Activated T-cell treated with anti-CD3 and anti-CD28 coated beads, Interleukin-2, amount 50 U/mL, for 1 hour (primary cell): ENCODE results near the gene PKP2.
"Not testable (repeated sequence)": the region's sequence is repeated elsewhere in the genome, so short reads cannot be mapped to it uniquely, and the experiment has no call there.

ENCODE experiments used
- DNase-seq: peaks from one replicate; pipeline ENCODE4 v3.0.0-alpha.2; 2020

Gene PKP2

DNA sequence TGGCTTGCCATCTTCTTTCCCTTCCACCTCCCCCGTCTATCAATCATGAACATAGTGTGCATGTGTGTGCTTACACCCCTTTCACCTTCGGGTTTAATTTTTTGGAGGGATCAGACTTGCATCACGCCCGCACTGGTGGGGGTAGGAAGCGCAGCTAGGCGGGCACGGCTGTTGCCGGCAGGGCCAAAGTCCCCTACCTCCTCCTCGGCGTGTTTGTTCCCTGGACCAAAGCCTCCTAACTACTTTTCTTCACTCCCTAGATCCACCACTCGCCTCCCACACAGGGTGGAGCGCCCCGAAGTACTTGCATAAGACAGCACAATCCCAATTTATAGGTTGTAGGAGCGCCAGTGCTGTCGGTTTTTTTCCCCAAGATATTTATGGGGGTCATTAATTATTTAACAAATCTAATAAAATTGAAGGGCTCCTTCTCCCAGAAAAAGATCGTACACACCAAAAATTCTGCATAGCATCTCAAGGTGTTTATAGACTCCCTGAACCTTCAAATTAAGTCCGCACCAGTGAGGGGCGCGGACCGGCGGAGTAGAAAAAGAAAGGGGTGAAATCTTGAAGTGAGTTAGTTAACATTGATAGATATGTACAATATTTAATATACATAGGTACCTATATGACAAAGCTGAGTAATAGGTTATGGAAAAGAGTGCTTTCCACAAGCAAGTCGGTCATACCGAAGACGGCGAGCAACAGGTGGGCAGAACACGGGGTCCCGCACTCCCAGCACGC lies 717 bp downstream of the PKP2 start:
- no peak for DNase-seq

DNA sequence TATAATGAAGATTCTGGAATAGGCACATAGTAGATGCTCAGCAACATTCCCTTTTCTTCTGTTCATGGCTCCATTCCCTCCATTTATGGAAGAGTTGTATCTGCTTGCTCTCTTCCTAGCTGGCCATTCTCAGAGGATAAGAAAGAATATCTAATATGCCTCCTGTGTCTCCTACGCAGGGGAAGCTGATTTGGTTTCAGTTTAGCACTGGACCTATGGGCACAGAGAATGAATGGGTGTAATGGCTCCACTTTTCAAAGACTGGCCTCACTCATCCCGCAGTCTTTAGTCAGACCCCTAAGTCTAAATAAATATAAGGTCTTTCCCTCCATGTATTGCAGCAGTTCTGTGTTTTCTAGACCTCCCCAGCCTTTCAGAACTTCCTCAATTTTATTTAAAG lies 2.0 kb downstream of the PKP2 start:
- DNase-seq = no peak

DNA sequence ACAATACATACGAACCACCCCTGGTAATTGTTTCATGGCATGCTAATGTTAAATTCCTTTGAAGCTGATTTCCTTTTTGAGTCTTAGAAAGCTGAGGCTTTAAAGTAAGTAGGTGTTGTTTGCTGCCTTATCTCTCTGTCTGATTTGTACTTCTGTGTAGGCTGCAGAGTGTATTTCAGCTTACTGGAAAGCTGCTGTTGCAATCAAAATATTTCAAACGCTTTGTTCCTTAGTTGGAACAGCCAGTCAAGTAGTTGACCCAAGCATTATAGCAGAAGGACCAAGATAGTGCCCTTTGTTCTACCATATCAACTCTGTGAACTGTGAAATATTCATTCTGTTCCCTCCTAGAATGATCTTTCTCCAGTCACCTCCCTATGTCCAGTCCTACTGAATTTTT lies 3.1 kb downstream of the PKP2 start:
- DNase-seq = no peak

DNA sequence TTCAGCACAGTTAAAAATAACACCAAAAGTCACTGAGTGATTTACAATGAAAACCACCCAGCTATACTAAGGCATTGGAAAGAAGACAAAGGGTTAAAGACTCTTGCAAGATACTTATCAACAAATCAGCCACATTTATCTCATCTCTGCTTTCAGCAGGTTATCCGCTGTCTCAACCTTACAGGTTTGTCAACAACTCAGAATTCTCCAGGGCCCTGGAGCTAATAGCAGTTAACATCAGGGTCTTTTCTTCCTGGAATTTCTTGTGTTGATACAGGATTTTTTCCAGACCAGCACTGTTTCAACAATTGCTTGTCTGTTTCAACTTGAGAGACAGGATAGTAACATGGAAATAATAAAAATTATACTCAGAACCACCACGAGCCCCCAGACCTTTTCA lies 3.5 kb downstream of the PKP2 start:
- DNase-seq = no peak

DNA sequence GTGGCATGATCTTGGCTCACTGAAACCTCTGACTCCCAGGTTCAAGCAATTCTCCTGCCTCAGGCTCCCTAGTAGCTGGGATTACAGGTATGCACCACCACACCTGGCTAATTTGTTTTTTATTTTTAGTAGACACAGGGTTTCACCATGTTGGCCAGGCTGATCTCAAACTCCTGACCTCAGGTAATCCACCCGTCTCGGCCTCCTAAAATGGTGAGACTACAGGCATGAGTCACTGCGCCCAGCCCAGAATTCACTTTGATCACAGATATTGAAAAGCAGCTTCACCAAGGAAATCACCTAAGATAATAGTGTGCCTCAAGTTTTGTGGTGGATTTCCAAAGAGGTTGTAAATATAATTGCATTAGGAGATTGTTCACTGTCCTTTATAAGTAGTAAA lies 4.2 kb downstream of the PKP2 start:
- not testable (repeated sequence) for DNase-seq

DNA sequence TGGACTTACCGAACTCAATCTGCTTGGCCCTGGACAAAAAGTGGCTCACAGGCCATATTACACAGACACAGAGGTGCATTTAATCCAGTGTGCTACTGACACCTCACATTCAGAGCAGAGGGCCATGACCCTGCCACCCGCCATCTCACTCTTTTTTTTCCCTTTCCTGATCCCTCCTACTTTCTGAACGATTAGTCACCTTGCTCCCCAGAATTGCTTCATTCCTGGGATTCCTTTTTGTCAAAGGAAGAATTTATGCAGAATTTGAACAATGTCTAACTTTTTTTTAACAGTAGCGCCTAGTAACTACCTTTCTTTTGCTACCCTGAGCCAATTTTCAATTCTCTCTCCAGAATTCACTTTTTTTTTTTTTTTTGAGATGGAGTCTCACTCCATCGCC lies 4.6 kb downstream of the PKP2 start:
- DNase-seq = no peak

DNA sequence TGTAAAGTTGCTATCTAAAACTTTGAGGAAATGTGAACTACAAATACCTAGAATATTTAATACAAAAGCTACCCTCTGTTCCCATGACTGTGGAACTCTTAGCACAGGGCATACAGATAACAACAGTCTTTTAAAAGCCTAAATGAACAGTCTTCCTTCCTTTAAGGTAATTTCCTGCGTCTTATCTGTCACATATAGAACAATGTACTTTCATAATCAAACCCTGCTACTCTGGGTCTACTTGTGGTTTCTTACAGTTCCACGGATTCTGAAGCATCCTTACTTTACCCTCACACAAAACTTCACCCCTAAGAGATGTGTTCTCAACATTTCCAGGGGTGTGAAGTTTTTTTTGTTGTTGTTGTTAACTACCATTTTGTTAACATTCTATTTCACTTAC lies 5.1 kb downstream of the PKP2 start:
- no peak for DNase-seq

DNA sequence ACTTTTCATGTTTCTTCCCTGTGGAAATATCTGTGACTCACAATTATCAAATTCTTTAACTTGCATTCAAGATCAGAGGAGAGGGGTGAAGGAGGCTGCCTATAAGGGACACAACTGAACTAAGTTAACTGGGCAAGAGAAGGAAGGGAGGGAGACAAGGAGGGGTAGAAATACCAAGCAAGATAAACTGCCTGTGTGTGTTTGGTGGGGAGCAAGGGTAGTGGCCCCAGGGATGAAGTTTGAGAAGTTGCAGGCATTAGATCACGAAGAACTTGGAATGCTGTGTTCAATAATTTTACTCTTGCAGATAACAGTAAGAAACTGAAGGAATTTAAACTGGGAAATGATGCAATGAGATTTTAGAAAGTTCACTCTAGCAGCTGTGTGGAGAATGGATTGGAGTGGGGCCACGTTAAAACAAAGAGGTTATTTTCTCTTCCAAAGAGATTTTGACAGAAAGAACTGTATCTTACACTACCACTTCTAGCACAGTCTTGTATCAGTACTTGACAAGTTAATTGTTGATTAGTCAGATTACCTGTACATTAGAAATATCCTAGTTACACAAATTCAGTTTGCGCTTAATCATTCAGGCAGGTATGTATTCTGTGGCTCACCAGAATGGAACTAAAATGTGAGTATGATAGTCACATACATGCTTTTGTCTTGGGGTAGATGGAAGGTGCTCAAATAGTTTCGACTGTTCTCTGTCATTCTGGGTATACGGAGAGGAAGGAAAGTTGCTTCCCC lies 7.4 kb downstream of the PKP2 start:
- DNase-seq = no peak

DNA sequence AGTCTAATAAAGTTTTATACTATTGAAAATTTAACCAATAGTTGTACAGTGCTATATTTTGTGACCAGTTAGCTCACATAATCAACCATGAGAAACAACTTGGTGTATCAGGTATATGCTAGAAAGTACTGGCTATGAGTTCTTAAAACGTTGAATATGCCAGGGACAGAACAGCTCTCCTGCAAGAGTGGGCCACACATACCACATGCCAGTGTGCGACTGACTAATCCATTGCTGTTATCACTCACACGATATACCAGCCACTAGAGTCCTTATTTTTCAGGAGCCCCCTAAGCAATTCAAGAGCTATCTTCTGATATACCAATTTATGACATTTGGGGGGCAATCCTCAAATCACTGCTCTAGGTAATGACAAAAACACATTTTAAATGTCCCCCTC lies 9.5 kb downstream of the PKP2 start:
- no peak for DNase-seq

DNA sequence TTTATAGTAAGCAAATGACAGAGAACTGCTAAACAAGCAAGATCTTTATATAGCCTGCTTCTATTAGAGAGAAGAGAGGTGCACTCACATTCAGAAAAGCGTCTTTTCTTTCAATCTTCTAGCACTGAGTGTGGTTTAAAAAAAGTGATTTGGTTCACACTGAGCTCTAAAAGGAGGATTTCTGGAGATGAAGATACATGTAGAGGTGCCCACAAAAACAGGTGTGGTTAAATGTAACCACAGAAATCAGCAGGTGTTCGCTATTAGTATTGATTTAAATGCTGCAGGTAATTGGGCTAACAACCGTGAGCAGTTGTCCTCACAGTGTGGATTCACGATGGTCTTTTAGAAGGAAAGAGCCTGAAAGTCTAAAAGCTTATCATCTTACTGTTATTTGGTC lies 10.7 kb downstream of the PKP2 start:
- no peak for DNase-seq

DNA sequence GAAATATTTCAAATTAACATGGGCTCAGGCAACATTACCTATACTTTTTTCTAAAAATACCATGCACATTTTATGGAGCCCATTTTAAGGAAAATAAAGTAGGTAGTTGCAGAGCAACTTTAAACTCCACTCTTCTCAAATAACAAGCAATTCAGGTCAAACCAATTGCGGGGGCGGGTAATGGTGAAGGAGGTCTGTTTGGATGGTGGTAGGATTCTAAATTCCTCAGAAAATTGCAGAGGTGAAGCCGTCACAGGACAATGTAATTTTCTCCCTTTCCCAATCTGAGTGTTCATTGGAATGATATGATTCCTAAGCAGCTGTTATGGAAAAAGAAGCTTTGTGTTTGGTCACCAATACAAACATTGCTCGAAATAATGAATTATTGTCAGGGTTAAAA lies 11.6 kb downstream of the PKP2 start:
- no peak for DNase-seq

DNA sequence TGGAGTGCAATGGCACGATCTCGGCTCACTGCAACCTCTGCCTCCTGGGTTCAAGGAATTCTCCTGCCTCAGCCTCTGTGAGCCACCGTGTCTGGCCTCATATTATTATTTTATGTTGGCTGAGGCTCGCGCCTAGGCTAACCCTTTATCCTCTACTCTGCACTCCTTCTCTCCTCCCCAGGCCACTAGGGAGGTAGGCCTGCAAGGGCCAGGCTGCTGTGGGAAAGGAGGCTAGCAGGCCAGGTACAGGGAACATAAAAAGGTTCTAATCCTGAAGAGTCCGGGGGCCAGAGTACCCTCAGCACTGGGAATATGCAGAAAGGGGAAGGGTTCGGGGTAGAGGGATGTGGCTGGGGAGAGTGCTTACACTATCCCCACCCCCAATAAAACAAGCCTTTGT lies 14.9 kb downstream of the PKP2 start:
- no peak for DNase-seq

DNA sequence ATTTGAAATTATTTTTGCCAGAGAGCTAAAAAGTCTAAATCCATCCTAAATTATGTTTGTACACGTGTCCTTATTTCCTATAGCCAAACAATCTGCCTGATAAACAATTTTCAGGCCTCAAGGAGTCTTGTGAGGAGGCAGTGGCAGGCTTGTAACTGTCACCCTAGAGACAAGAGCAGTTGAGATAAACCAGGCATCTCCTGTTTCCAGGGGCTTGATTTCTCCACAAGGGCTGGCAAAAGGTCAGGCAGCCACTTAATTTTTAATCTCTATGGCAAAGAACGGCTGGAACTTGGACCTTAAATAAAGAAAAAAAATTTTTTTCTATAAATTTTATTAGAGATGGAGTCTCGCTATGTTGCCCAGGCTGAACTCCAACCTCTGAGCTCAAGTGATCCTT lies 15.5 kb downstream of the PKP2 start:
- DNase-seq = no peak

DNA sequence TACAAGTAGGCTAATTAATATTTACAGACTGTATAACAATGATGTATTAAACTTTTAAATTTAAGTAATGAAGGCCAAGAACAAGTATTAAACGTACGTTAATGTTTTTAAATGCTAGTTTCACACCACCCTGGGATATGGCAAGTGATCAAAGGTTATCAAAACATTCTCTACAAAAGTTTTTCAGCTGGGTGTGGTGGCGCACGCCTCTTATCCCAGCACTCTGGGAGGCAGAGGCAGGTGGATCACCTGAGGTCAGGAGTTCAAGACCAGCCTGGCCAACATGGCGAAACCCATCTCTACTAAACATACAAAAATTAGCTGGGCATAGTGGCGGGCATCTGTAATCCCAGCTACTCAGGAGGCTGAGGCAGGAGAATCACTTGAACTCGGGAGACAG lies 17.5 kb downstream of the PKP2 start:
- DNase-seq = not testable (repeated sequence)

DNA sequence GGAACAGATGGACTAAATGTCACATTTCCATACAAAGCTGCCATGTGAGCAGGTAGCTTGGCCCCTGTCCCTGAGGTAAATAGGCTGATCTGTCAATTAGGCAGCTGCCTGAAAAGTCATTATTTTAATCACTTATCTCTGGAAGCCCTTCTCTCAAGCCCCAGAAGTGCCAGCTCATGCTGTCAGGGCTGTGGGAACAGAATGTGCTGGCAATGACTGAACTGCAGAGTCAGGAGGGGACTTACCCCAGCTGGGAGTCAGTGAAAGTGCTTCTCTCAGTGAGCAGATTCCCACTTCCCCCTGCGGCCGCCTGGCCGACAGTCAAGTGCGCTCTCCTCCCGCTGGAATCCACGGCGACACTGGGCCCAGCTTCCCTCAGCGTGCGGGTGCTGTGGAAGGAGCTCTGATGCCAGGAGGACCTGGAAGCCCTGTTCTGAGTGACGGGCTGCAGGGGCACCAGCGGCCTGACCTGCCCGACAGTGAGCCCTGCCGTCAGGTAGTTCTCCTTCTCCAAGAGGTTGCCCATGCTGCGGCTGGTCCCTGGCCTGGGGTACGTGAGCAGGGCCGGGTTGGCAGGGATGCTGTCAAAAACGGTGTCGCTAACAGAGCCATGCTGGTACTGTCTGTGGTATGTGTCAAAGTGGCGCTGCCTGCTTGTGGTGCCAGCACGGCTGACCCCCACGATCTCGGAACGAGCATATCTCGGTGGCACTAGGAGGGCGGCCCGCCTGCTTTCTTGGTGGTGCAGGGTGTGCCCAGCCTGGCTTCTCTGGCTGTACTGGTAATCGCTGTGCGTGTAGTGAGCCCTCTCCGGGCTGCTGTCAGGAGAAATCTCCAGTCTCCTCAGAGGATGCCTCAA lies 18.7 kb downstream of the PKP2 start:
- no peak for DNase-seq

DNA sequence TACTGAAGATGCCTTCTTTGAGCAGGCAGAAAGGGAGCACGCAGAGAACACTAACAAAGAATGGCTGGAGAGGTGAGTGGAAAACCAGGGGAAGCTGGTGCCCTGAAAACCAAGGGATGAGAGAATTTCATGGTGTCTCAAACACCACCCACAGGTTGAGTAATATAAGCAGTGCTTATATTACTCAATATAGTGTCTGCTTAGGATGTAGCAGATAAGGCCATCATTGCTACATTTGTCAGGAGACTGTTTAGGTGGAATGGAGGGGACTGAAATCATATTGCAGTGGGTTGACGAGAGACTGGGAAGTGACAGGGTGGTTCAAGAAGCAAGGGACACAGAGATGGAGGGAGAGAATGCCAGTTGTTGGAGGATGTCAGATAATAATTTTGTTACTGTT lies 20.6 kb downstream of the PKP2 start:
- DNase-seq = no peak

DNA sequence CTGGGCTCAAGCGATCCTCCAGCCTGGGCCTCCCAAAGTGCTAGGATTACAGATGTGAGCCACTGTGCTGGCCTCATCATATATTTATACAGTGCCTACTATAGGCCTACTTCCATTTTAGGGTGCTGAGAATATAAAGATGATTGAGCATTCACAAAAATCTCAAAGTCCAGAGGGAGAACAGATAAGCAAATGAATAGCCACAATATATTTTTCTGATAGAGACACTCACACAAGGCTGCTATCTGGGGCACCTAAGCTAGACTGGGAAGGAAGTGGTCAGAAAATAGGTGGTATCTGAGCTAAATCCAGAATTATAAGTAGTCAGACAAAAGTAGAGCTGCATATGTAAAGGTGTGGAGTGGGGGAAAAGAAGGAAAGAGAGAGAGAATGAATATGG lies 21.6 kb downstream of the PKP2 start:
- no peak for DNase-seq

DNA sequence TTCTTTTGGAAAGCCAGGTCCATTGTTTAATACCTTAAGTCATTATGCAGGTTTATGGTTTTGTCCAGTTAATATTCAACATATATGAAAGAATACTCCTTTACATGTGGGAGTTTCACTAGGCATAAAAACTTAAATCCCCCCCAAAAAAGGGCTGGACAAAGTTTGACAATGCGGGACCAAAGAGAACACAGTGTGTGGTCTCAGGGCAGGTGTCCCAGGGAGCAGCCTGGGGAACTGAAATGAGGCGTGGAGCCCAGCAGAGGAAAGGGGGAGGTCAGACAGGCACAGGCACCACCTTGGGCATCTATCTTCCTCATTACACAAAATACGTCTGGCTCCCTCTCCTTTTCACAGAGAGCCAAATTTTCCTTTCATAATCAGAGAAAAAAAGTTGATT lies 22.5 kb downstream of the PKP2 start:
- no peak for DNase-seq

DNA sequence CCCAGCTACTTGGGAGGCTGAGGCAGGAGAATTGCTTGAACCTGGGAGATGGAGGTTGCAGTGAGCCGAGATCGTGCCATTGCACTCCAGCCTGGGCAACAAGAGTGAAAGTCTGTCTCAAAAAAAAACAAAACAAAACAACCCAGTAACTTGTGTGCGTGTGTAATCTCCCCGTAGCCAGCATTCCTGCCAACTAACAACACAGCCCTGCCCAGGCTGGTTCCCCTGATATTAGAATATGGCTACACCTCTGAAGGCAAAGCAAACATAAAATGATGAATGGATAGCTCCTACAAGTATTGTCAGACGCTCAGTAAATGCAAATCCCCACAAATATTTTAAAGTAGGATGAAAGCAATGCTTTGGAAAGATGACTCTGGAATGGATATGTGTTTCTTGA lies 24.2 kb downstream of the PKP2 start:
- not testable (repeated sequence) for DNase-seq

DNA sequence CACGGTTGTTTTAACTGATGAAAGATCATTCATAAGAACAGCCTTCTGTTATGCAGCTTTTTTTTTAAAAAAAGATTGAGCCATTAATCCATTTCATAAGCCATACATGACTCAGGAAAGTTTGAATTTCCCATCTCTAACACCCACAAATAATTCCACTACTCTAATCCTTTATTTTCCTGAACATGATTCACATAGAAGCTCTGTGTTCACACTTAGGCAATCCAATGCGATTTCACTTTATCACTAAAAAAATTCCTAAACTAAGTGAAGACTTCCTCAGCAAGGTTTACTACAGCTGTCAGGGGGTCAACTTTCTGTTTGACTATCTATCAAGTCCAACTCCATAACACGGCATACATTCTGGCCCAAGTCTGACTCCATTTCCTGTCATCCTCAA lies 25.9 kb downstream of the PKP2 start:
- no peak for DNase-seq

DNA sequence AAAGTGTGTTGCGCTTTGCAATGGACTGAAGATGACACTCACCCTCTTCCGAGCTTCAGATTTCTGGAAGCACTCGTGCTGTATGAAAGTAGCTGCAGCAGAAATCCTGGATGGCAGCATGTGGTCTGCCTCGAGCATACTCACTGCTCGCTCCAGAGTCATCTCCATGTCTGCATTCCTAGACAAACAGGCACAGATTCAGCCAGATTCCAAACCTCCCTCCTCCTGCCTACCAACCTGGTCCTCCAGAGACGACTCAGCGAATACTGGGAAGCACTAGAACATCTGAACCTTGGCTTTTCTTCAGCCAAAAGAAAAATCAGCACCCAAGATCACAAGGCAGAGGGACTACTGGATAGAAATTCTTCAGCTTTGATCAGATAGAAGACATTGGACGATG lies 27.7 kb downstream of the PKP2 start:
- no peak for DNase-seq

DNA sequence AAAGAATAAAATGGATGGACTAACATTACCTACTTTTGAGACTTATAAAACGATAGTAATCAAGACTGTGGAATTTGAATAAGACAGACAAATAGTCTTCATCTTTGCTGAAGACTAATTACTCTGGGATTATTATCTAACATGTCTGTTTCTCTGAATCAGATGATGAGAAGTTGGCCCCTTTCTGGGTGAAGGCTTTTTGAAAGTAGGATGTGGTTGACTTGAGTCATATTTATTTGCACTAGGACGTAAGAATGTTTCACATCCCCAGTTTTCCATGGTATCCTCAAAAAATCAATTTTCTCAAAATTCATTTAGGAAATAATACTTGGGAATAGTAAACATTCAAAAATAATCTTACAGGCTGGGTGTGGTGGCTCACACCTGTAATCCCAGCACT lies 31.8 kb downstream of the PKP2 start:
- no peak for DNase-seq

DNA sequence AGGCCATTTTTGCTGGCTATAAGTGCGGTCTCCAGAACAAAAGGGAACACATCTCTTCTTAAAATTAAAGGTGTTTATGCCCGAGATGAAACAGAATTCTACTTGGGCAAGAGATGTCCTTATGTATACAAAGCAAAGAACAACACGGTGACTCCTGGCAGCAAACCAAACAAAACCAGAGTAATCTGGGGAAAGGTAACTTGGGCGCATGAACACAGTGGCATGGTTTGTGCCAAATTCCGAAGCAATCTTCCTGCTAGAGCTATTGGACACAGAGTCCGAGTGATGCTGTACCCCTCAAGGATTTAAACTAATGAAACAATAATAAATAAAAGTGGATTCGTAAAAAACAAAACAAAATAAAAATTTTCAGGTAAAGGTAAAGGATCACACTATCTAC lies 33.4 kb downstream of the PKP2 start:
- no peak for DNase-seq

DNA sequence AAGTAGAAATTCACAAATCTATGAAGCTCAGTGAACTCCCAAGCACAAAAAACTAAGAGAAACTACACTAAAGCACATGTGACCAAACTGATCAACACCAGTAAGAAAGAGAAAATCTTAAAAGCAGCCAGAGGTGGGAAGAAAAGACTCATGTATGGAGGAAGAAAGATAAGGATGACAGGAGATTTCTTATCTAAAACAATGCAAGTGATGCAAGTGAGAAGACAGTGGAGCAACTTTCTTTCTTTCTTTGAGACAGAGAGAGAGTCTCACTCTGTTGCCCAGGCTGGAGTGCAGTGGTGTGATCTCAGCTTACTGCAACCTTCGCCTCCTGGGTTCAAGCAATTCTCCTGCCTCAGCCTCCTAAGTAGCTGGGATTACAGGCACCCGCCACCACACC lies 34.9 kb downstream of the PKP2 start:
- not testable (repeated sequence) for DNase-seq
